ENCODE results near the gene VSTM5. TPM values are rescaled to one million over a fixed set of nuclear protein-coding genes. Genes with fewer than 3 reads are reported as not detected.

Gene VSTM5, protein sequence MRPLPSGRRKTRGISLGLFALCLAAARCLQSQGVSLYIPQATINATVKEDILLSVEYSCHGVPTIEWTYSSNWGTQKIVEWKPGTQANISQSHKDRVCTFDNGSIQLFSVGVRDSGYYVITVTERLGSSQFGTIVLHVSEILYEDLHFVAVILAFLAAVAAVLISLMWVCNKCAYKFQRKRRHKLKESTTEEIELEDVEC
- total RNA-seq: under 0.01 TPM in 1 of 2 replicates, not detected in the other

DNA sequence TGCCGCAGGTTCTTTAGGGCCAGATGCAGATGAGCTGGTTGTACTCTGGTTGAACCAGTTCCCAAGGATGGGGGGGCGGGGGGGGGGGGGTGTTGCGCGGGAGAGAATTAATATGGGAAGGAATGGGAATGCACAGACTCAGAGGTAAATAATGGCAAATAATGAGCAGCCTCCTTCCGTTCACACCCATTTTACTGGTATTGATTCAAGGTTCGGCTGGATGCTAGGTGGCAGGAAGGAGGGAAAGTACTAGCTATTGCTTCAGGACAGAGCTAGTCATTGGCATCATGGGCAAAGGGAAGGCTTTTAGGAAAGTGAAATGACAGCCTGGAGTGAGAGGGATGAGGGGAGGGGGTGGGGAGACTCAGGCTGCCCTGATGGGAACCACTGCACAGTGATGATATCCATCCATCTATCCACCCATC lies at the start of gene VSTM5:
VSTM5 (minus strand) TSS at position 25 of the 425 bp plus-strand sequence. CDS start 116 bp downstream, outside the sequence.

DNA sequence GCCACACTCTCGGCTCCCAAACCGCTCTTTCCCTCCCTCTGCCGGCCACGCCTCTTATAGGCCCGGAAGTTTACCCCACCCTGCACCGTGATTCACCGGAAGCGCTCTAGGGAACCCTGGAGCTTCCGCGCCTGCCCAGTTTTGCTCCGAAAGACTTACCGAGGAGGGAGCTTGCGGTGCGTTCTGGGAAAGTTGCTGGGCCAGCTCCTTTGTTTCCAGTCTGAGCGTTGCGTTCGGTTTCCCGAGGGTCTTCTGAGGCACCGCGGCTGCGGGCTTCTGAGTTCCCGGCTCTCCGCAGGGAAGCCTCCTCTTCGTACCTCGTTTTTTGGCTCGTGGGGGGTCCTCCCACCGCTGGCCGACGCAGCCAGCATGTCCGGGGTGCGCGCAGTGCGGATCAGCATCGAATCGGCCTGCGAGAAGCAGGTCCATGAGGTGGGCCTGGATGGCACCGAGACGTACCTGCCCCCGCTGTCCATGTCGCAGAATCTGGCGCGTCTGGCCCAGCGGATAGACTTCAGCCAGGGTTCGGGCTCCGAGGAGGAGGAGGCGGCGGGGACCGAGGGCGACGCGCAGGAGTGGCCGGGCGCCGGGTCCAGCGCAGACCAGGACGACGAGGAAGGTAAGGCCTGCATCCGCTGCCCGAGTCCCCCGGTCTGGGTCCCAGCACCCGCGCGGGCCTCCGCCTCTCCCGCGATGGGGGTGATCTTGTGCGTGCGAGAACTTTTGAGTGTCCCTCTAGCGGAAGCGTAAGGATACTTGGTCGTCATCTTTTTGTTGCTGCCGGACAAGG lies 66.1 kb downstream of the VSTM5 start, which contains the start of gene MED17:
MED17 (plus strand) TSS at position 138 of the 790 bp plus-strand sequence; CDS start at position 370, 232 bp downstream.

Other genes starting within 250 kb of the VSTM5 start
- 12.2 and 17.3 TPM in 2 replicates for gene CEP295, start 188.9 kb downstream of the VSTM5 start, total RNA-seq
- 88.2 and 130 TPM in 2 replicates for gene TAF1D, start 109.1 kb downstream of the VSTM5 start, total RNA-seq
- gene C11orf54, start 108.9 kb downstream of the VSTM5 start, total RNA-seq: 20.7 and 32.9 TPM in 2 replicates
- 21.0 and 30.5 TPM in 2 replicates for gene MED17, start 66.3 kb downstream of the VSTM5 start, total RNA-seq
- not detected in 2 replicates for gene HEPHL1, start 170.7 kb upstream of the VSTM5 start, total RNA-seq